Neural cell (in vitro differentiated cells): ENCODE data around the gene NPAS3. TPM values are rescaled to one million over a fixed set of nuclear protein-coding genes. Genes with fewer than 3 reads are reported as not detected.

Source experiments
- H2AFZ ChIP-seq: fragments of 200-600, 300-800 bp; sonication (generic), shearing (Covaris generic); 2 replicates; pipeline ENCODE4 v1.6.0; 2014; ENCODE audit warnings: low read depth, mild to moderate bottlenecking, antibody characterized with exemption, low read length, moderate library complexity
- H3F3A ChIP-seq: fragments of 200-600 bp; shearing (Covaris generic); 2 replicates; pipeline ENCODE4 v1.6.1; 2016; ENCODE audit warnings: mild to moderate bottlenecking, moderate library complexity, mixed read lengths, antibody characterized with exemption, low read length; ENCODE audit not compliant: insufficient read depth, poor library complexity, severe bottlenecking
- H3K27ac ChIP-seq: fragments of 200-600, 300-800 bp; sonication (generic), shearing (Covaris generic); 2 replicates; pipeline ENCODE4 v1.5.1; 2014; ENCODE audit warnings: mild to moderate bottlenecking, low read length, moderate library complexity
- H3K27me3 ChIP-seq: fragments of 300-800, 200-600 bp; sonication (generic), shearing (Covaris generic); 2 replicates; pipeline ENCODE4 v1.6.0; 2014; ENCODE audit warnings: mild to moderate bottlenecking, low read depth, low read length, moderate library complexity; ENCODE audit not compliant: insufficient read depth
- H3K36me3 ChIP-seq: fragments of 300-800, 200-600 bp; sonication (generic), shearing (Covaris generic); 2 replicates; pipeline ENCODE4 v1.5.1; 2014; ENCODE audit warnings: mild to moderate bottlenecking, antibody characterized with exemption, low read length, moderate library complexity; ENCODE audit not compliant: insufficient read depth
- H3K4me2 ChIP-seq: fragments of 300-800, 200-600 bp; sonication (generic), shearing (Covaris generic); 2 replicates; pipeline ENCODE4 v1.6.0; 2014; ENCODE audit warnings: mild to moderate bottlenecking, low read length
- H3K4me3 ChIP-seq: fragments of 300-800, 200-600 bp; sonication (generic), shearing (Covaris generic); 2 replicates; pipeline ENCODE4 v1.5.1; 2014; ENCODE audit warnings: mild to moderate bottlenecking, low read length, moderate library complexity
- H3K79me2 ChIP-seq: fragments of 200-600 bp; shearing (Covaris generic); replicated peaks from 2 replicates; pipeline ENCODE4 v1.6.0; 2014; ENCODE audit warnings: mild to moderate bottlenecking, low read length, moderate library complexity; ENCODE audit not compliant: insufficient read depth
- H3K9ac ChIP-seq: fragments of 300-800, 200-600 bp; sonication (generic), shearing (Covaris generic); 2 replicates; pipeline ENCODE4 v1.6.1; 2016; ENCODE audit warnings: mild to moderate bottlenecking, low read length, mixed read lengths
- H3K9me2 ChIP-seq: fragments of 200-600 bp; shearing (Covaris generic); 2 replicates; pipeline ENCODE4 v1.6.1; 2016; ENCODE audit warnings: mild to moderate bottlenecking, low read length, mixed read lengths; ENCODE audit not compliant: insufficient read depth
- H3K9me3 ChIP-seq: fragments of 200-600, 300-800 bp; sonication (generic), shearing (Covaris generic); 2 replicates; pipeline ENCODE4 v1.6.1; 2016; ENCODE audit warnings: mild to moderate bottlenecking, mixed run types, low read length, moderate library complexity, mixed read lengths
- H4K20me1 ChIP-seq: fragments of 200-600 bp; shearing (Covaris generic); 2 replicates; pipeline ENCODE4 v1.6.1; 2016; ENCODE audit warnings: mild to moderate bottlenecking, mixed run types; ENCODE audit not compliant: insufficient read depth
- EP300 ChIP-seq: fragments of 450-650 bp; conservative IDR thresholded peaks from 2 replicates; pipeline ENCODE4 v1.6.1; 2014; ENCODE audit warnings: antibody characterized with exemption, mild to moderate bottlenecking, moderate library complexity; ENCODE audit not compliant: poor library complexity, severe bottlenecking
- EZH2 ChIP-seq: fragments of 200-600, 300-800 bp; shearing (Covaris generic), sonication (generic); IDR thresholded peaks from 2 replicates; pipeline ENCODE4 v1.6.1; 2014; ENCODE audit warnings: antibody characterized with exemption, low read length, borderline replicate concordance, mild to moderate bottlenecking; ENCODE audit not compliant: insufficient read depth, poor library complexity, severe bottlenecking
- MXI1 ChIP-seq: fragments of 450-650 bp; conservative IDR thresholded peaks from 2 replicates; pipeline ENCODE4 v1.6.1; 2014; ENCODE audit warnings: antibody characterized with exemption, mild to moderate bottlenecking; ENCODE audit not compliant: poor library complexity, severe bottlenecking
- POLR2AphosphoS5 ChIP-seq: IDR thresholded peaks from 2 replicates; pipeline ENCODE4 v1.6.1; 2012
- RAD21 ChIP-seq: fragments of 450-650 bp; conservative IDR thresholded peaks from 2 replicates; pipeline ENCODE4 v1.6.1; 2014; ENCODE audit warnings: antibody characterized with exemption, mild to moderate bottlenecking, moderate library complexity
- SMC3 ChIP-seq: fragments of 450-650 bp; conservative IDR thresholded peaks from 2 replicates; pipeline ENCODE4 v1.6.1; 2014; ENCODE audit warnings: antibody characterized with exemption, mild to moderate bottlenecking, moderate library complexity; ENCODE audit not compliant: poor library complexity
- TAF1 ChIP-seq: IDR thresholded peaks from 2 replicates; pipeline ENCODE4 v1.6.1; 2012; ENCODE audit warnings: low read depth
- polyA plus RNA-seq: library from polyadenylated mRNA; depleted of rRNA; stranded (reverse); fragments of >200 nt; gene quantifications from 2 replicates; pipeline ENCODE4 v1.2.3, GENCODE V29; 2014
- TF ChIP-seq, protein P1 (sequence below): IDR thresholded peaks from 2 replicates; pipeline ENCODE4 v1.6.1; 2012; ENCODE audit warnings: borderline replicate concordance
- TF ChIP-seq, protein P2 (sequence below): fragments of 450-650 bp; IDR thresholded peaks from 2 replicates; pipeline ENCODE4 v1.5.1; 2014; ENCODE audit warnings: antibody characterized with exemption, mild to moderate bottlenecking, moderate library complexity; ENCODE audit not compliant: poor library complexity, severe bottlenecking

NPAS3 gene
- polyA plus RNA-seq, 1 donor from 2014 or later, result 1.3 TPM

DNA sequence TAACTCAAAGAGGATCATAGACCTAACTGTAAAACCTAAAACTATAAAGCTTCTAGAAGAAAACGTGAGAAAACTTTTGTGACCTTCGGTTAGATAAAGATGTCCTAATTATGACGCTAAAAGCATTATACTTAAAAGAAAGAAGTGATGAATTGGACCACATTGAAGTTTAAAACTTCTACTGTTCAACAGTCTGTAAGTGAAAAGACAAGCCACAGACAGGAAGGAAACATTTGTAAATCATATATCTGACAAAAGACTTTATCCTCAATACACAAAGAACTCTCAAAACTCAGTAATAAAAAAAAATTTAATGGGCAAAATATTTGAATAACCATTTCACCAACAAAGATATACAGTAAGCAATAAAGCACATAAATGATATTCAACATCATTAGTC lies 667.9 kb downstream of the NPAS3 start:
- H2AFZ ChIP-seq, result no peak overlapping the region
- no peaks in the 10 kb centered on the region for H3F3A ChIP-seq
- no peak overlapping the region for H3K4me3 ChIP-seq
- no peak overlapping the region for H3K9ac ChIP-seq
- H3K9me3 ChIP-seq, result no peaks in the 10 kb centered on the region
- no peak overlapping the region for H3K27ac ChIP-seq
- H3K27me3 ChIP-seq, result no peaks in the 10 kb centered on the region
- H3K4me2 ChIP-seq, result no peak overlapping the region
- H3K79me2 ChIP-seq, result no peaks in the 10 kb centered on the region
- no peaks in the 10 kb centered on the region for H3K9me2 ChIP-seq
- H4K20me1 ChIP-seq, result no peaks in the 10 kb centered on the region
- H3K36me3 ChIP-seq, result no peaks in the 10 kb centered on the region
- TF ChIP-seq TAF1, result no peak
- TF ChIP-seq MXI1, result no peak
- no peak for TF ChIP-seq RAD21
- TF ChIP-seq, protein P1, sequence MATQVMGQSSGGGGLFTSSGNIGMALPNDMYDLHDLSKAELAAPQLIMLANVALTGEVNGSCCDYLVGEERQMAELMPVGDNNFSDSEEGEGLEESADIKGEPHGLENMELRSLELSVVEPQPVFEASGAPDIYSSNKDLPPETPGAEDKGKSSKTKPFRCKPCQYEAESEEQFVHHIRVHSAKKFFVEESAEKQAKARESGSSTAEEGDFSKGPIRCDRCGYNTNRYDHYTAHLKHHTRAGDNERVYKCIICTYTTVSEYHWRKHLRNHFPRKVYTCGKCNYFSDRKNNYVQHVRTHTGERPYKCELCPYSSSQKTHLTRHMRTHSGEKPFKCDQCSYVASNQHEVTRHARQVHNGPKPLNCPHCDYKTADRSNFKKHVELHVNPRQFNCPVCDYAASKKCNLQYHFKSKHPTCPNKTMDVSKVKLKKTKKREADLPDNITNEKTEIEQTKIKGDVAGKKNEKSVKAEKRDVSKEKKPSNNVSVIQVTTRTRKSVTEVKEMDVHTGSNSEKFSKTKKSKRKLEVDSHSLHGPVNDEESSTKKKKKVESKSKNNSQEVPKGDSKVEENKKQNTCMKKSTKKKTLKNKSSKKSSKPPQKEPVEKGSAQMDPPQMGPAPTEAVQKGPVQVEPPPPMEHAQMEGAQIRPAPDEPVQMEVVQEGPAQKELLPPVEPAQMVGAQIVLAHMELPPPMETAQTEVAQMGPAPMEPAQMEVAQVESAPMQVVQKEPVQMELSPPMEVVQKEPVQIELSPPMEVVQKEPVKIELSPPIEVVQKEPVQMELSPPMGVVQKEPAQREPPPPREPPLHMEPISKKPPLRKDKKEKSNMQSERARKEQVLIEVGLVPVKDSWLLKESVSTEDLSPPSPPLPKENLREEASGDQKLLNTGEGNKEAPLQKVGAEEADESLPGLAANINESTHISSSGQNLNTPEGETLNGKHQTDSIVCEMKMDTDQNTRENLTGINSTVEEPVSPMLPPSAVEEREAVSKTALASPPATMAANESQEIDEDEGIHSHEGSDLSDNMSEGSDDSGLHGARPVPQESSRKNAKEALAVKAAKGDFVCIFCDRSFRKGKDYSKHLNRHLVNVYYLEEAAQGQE, result no peak
- TF ChIP-seq EZH2, result no peak
- no peak for TF ChIP-seq EP300
- TF ChIP-seq POLR2AphosphoS5, result no peak
- TF ChIP-seq SMC3, result no peak
- TF ChIP-seq, protein P2, sequence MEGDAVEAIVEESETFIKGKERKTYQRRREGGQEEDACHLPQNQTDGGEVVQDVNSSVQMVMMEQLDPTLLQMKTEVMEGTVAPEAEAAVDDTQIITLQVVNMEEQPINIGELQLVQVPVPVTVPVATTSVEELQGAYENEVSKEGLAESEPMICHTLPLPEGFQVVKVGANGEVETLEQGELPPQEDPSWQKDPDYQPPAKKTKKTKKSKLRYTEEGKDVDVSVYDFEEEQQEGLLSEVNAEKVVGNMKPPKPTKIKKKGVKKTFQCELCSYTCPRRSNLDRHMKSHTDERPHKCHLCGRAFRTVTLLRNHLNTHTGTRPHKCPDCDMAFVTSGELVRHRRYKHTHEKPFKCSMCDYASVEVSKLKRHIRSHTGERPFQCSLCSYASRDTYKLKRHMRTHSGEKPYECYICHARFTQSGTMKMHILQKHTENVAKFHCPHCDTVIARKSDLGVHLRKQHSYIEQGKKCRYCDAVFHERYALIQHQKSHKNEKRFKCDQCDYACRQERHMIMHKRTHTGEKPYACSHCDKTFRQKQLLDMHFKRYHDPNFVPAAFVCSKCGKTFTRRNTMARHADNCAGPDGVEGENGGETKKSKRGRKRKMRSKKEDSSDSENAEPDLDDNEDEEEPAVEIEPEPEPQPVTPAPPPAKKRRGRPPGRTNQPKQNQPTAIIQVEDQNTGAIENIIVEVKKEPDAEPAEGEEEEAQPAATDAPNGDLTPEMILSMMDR, result no peak

DNA sequence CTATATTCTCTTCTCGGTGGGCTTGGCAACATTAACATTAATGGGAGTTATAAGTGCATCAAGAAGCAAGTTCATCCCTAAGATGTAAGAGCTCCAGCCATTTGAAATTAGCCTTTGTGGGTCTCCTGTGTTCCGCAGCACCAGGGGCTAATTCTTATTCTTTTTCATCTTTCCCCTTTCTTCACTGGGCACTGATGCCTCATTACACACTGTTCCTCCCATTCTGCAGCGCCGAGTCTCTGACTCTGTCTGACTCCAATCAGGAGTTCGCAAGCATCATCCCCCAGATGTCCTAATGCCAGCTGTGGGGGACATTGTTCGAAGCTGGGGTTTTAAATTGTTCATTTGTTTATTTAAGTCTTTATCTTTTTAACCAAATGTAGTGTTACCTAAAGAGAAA lies 670.9 kb downstream of the NPAS3 start:
- H3K36me3 ChIP-seq, result no peaks in the 10 kb centered on the region
- H3K9me2 ChIP-seq, result no peaks in the 10 kb centered on the region
- no peak overlapping the region for H3K27ac ChIP-seq
- H4K20me1 ChIP-seq, result no peaks in the 10 kb centered on the region
- no peaks in the 10 kb centered on the region for H3K79me2 ChIP-seq
- H2AFZ ChIP-seq, result no peak overlapping the region
- H3K4me3 ChIP-seq, result no peak overlapping the region
- H3K4me2 ChIP-seq, result no peak overlapping the region
- H3K9me3 ChIP-seq, result no peaks in the 10 kb centered on the region
- H3K9ac ChIP-seq, result no peak overlapping the region
- no peaks in the 10 kb centered on the region for H3F3A ChIP-seq
- H3K27me3 ChIP-seq, result no peaks in the 10 kb centered on the region
- no peak for TF ChIP-seq EP300
- no peak for TF ChIP-seq POLR2AphosphoS5
- TF ChIP-seq MXI1, result no peak
- no peak for TF ChIP-seq TAF1
- TF ChIP-seq, protein P2, result no peak
- TF ChIP-seq, protein P1, result no peak
- TF ChIP-seq SMC3, result no peak
- TF ChIP-seq EZH2, result no peak
- no peak for TF ChIP-seq RAD21
